Colonic mucosa (tissue), 4 donors: ENCODE data around the gene PAPOLA. TPM values are rescaled to one million over a fixed set of nuclear protein-coding genes. Genes with fewer than 3 reads are reported as not detected.

Experiments used
- DNase-seq: peaks from one replicate; pipeline ENCODE4 v3.0.0-alpha.2; 2020
- H3K27ac ChIP-seq: fragments of 200-600 bp; one replicate; pipeline ENCODE4 v1.8.0; 2021
- H3K27me3 ChIP-seq: fragments of 200-600 bp; one replicate; pipeline ENCODE4 v1.8.0; 2021
- H3K36me3 ChIP-seq: fragments of 200-600 bp; one replicate; pipeline ENCODE4 v1.8.0; 2021
- H3K4me1 ChIP-seq: fragments of 200-600 bp; one replicate; pipeline ENCODE4 v1.8.0; 2021; ENCODE audit warnings: mild to moderate bottlenecking
- H3K4me3 ChIP-seq: fragments of 200-600 bp; one replicate; pipeline ENCODE4 v1.8.0; 2021
- H3K9ac ChIP-seq, 2 donors: one replicate each; pipeline ENCODE4 v1.7.0; 2013; ENCODE audit warnings: control low read depth in 2 of 2, low read depth in 2 of 2, low read length in 2 of 2
- H3K9me3 ChIP-seq: fragments of 200-600 bp; one replicate; pipeline ENCODE4 v1.8.0; 2021
- CTCF ChIP-seq: fragments of 200-600 bp; IDR thresholded peaks from one replicate; pipeline ENCODE4 v1.8.0; 2022; ENCODE audit warnings: antibody characterized with exemption, mild to moderate bottlenecking
- intact Hi-C: fragments of 100-400 bp; cut with DNase I; formaldehyde crosslinking; loops from one replicate; pipeline ENCODE4 v1.14.1; 2022
- total RNA-seq, 2 donors: library from RNA; stranded (reverse); fragmentation: NEBNext Ultra II Directional in 1 of 2; extraction: Animal tissue kit (Norgen Biotek cat#: 25700) in 1 of 2; gene quantifications; one replicate each; pipeline ENCODE4 v1.2.1, GENCODE V29; 2021
- donor health status: healthy.
- donor health status: DM: no; HTN: no; CAD: no.
- donor health status: DM: no; HTN: no; CAD: no.

The PAPOLA gene
- total RNA-seq, 2 donors from 2014 or later, result 176 to 196 TPM

- no peaks in the 10 kb centered on the region for H3K27me3 ChIP-seq
- H3K4me3 ChIP-seq, result no peak overlapping the region
- intact Hi-C loops, result loop anchor here (5.0 kb wide), 1 partner anchor 176 kb away; no protein-coding TSS in a partner anchor
- no peak for DNase-seq
- H3K27ac ChIP-seq, result no peak overlapping the region
- H3K9ac ChIP-seq, result no peak overlapping the region
- H3K36me3 ChIP-seq, result no peaks in the 10 kb centered on the region
- H3K4me1 ChIP-seq, result no peaks in the 10 kb centered on the region
- TF ChIP-seq CTCF, result no peak
- H3K9me3 ChIP-seq, result no peaks in the 10 kb centered on the region
Measured at GRCh38 chr14:96565811-96566210, 63.6 kb downstream of the PAPOLA start.

- intact Hi-C loops, result loop anchor here (5.0 kb wide), 1 partner anchor 175 kb away; no protein-coding TSS in a partner anchor
- H3K9me3 ChIP-seq, result no peaks in the 10 kb centered on the region
- no peaks in the 10 kb centered on the region for H3K36me3 ChIP-seq
- no peak overlapping the region for H3K27ac ChIP-seq
- peak; percentile 23 for TF ChIP-seq CTCF
- no peaks in the 10 kb centered on the region for H3K27me3 ChIP-seq
- H3K4me3 ChIP-seq, result no peak overlapping the region
- H3K4me1 ChIP-seq, result no peaks in the 10 kb centered on the region
- DNase-seq, result no peak
- no peak overlapping the region for H3K9ac ChIP-seq
Measured at GRCh38 chr14:96567289-96567899, 65.2 kb downstream of the PAPOLA start.

- no peaks in the 10 kb centered on the region for H3K4me1 ChIP-seq
- H3K27me3 ChIP-seq, result no peaks in the 10 kb centered on the region
- no peaks in the 10 kb centered on the region for H3K9me3 ChIP-seq
- no peak for DNase-seq
- H3K27ac ChIP-seq, result no peak overlapping the region
- intact Hi-C loops, result loop anchor here (5.0 kb wide), 1 partner anchor 174 kb away; no protein-coding TSS in a partner anchor
- H3K4me3 ChIP-seq, result no peak overlapping the region
- no peaks in the 10 kb centered on the region for H3K36me3 ChIP-seq
- no peak overlapping the region for H3K9ac ChIP-seq
- TF ChIP-seq CTCF, result no peak
Measured at GRCh38 chr14:96568621-96569020, 66.4 kb downstream of the PAPOLA start.

- Histone ChIP-seq H3K27ac (no peak overlapping the region), H3K4me3 (no peak overlapping the region), H3K4me1 (no peaks in the 10 kb centered on the region), H3K9ac (no peak overlapping the region), H3K27me3 (no peaks in the 10 kb centered on the region), H3K36me3 (no peaks in the 10 kb centered on the region), H3K9me3 (no peaks in the 10 kb centered on the region)
- no peak for DNase-seq
- intact Hi-C loops, result no loop called here
- TF ChIP-seq CTCF, result no peak
Measured at GRCh38 chr14:96571311-96571710, 69.1 kb downstream of the PAPOLA start.

GRCh38 chr14:96573473-96574100 is 71.4 kb downstream of the PAPOLA start:
- H3K27ac ChIP-seq, result no peak overlapping the region
- no peak for DNase-seq
- TF ChIP-seq CTCF, result no peak
- intact Hi-C loops, result no loop called here
- no peaks in the 10 kb centered on the region for H3K36me3 ChIP-seq
- H3K9me3 ChIP-seq, result no peaks in the 10 kb centered on the region
- no peak overlapping the region for H3K9ac ChIP-seq
- no peak overlapping the region for H3K4me3 ChIP-seq
- H3K27me3 ChIP-seq, result no peaks in the 10 kb centered on the region
- no peaks in the 10 kb centered on the region for H3K4me1 ChIP-seq
